ENCODE results near the gene MEGF11. TPM values are rescaled to one million over a fixed set of nuclear protein-coding genes. Genes with fewer than 3 reads are reported as not detected.
A peak's percentile ranks its signal among the peaks of the same experiment; 100 is the strongest.
"Not testable (repeated sequence)": the region's sequence is repeated elsewhere in the genome, so short reads cannot be mapped to it uniquely, and the experiment has no call there.

Gene MEGF11
- total RNA-seq, 4 donors from 2014 or later: 0.76 TPM; not detected in 3

GRCh38 chr15:65869126-65869953 is 384.2 kb downstream of the MEGF11 start, which contains the start of gene RAB11A:
TSS of gene RAB11A (plus strand) at chr15:65869491. CDS start at chr15:65869586, 95 bp downstream.
- no peaks in the 10 kb centered on the region for H3K27me3 ChIP-seq
- peak within 1 kb of the TSS; percentile 97 to 98 for H3K27ac ChIP-seq
- H3K4me3 ChIP-seq: peak within 1 kb of the TSS; percentile 85 to 95
- TF ChIP-seq POLR2A (IDR thresholded peaks at IDR 0.05) (peak; percentile 79 to 93), CTCF (IDR thresholded peaks at IDR 0.05) (peak; percentile 37 to 48 (median 41))
- no peaks in the 10 kb centered on the region for H3K36me3 ChIP-seq
- intact Hi-C loops (cut with DNase I; ENCODE audit: low total_unique reads): no loop called here
- no peaks in the 10 kb centered on the region for H3K9me3 ChIP-seq
- peaks cover 0 to 4% of the 10 kb centered on the region in 2 donors for H3K4me1 ChIP-seq
- peak; percentile 95 to 96 for DNase-seq

DNA sequence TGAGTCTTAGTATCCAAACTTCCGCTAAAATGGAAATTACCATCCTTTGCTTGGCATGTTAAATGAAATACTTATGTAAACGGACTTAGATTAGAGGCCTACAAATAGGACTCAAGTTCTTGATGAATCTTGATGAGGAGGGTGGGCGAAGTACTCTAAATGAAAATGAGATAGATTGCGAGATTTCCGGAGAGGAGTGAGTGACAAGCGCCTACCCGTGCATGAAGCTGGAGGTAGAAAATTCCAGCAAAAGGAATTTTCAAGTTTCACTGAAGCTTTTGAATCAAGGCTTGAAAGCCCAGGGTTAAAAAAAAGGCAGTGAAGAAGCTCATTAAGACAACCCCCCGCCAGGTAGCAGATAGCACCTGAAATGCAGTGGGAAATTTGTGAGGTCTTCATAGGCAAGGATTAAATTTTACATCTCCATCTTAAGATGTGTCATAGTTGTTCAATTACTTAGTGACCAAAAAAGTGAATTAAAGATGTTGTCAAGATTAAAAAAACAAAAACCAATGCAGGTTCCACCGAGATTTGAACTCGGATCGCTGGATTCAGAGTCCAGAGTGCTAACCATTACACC is 384.9 kb downstream of the MEGF11 start:
- intact Hi-C loops (cut with DNase I; ENCODE audit: low total_unique reads): no loop called here
- TF ChIP-seq POLR2A (IDR thresholded peaks at IDR 0.05): no peak
- TF ChIP-seq CTCF (IDR thresholded peaks at IDR 0.05): no peak
- peak overlapping the region; percentile 97 to 98 for H3K27ac ChIP-seq
- no peaks in the 10 kb centered on the region for H3K36me3 ChIP-seq
- H3K27me3 ChIP-seq: no peaks in the 10 kb centered on the region
- H3K4me1 ChIP-seq: peaks cover 0 to 4% of the 10 kb centered on the region in 2 donors
- no peaks in the 10 kb centered on the region for H3K9me3 ChIP-seq
- DNase-seq: no peak
- H3K4me3 ChIP-seq: peak overlapping the region; percentile 85 to 95

- intact Hi-C loops (cut with DNase I; ENCODE audit: low total_unique reads); DNase-seq; H3K4me1 ChIP-seq; H3K9me3 ChIP-seq; H3K4me3 ChIP-seq; H3K27me3 ChIP-seq; H3K27ac ChIP-seq; H3K36me3 ChIP-seq: not testable (repeated sequence)
Measured at GRCh38 chr15:65867933-65868332, 385.6 kb downstream of the MEGF11 start.

DNA sequence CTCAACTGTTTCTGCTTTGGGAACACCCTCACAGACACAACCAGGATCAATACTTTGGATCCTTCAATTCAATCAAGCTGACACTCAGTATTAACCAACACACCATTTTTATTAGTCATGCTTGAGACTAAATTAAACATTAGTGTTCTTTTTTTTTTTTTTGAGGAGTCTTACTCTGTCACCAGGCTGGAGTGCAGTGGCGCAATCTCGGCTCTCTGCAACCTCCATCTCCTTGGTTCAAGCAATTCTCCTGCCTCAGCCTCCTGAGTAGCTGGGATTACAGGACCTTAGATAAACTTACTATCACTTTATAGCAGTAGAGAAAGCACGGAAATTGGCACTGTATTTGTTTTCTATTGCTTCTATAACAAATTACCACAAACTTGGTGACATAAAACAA is 386.3 kb downstream of the MEGF11 start:
- H3K27me3 ChIP-seq: no peaks in the 10 kb centered on the region

DNA sequence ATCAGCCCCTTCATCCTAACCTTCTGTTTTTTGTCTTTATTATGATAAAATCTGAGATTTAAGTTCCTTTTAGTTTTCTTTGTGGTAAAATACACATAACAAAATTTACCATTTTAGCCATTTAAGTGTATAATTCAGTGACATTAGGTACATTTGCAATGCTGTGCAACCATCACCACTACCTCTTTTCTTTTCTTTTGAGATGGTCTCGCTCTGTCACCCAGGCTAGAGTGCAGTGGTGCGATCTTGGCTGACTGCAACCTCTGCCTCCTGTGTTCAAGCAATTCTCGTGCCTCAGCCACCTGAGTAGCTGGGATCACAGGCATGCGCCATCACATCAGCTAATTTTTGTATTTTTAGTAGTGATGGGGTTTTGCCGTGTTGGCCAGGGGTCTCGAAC is 390.4 kb downstream of the MEGF11 start:
- Histone ChIP-seq H3K4me1 (no peaks in the 10 kb centered on the region), H3K27ac (no peak overlapping the region), H3K36me3 (no peaks in the 10 kb centered on the region), H3K4me3 (no peak overlapping the region), H3K27me3 (no peaks in the 10 kb centered on the region), H3K9me3 (no peaks in the 10 kb centered on the region)
- intact Hi-C loops (cut with DNase I; ENCODE audit: low total_unique reads): no loop called here
- no peak for DNase-seq
- no peak for TF ChIP-seq POLR2A (IDR thresholded peaks at IDR 0.05)

More for the DNA sequence above, 386.3 kb downstream of the MEGF11 start:
- Histone ChIP-seq H3K4me3 (no peak overlapping the region), H3K4me1 (peaks cover 0 to 4% of the 10 kb centered on the region in 2 donors), H3K9me3 (no peaks in the 10 kb centered on the region), H3K27ac (no peak overlapping the region), H3K36me3 (no peaks in the 10 kb centered on the region)
- DNase-seq: no peak
- intact Hi-C loops (cut with DNase I; ENCODE audit: low total_unique reads): no loop called here
- no peak for TF ChIP-seq CTCF (IDR thresholded peaks at IDR 0.05)
- no peak for TF ChIP-seq POLR2A (IDR thresholded peaks at IDR 0.05)

- H3K4me1 ChIP-seq: no peaks in the 10 kb centered on the region
- H3K36me3 ChIP-seq: no peaks in the 10 kb centered on the region
- no peaks in the 10 kb centered on the region for H3K27me3 ChIP-seq
- no peak for DNase-seq
- H3K27ac ChIP-seq: no peak overlapping the region
- no peak overlapping the region for H3K4me3 ChIP-seq
- no peaks in the 10 kb centered on the region for H3K9me3 ChIP-seq
- intact Hi-C loops (cut with DNase I; ENCODE audit: low total_unique reads): no loop called here
- TF ChIP-seq CTCF (IDR thresholded peaks at IDR 0.05): no peak
- TF ChIP-seq POLR2A (IDR thresholded peaks at IDR 0.05): no peak
Measured at GRCh38 chr15:65862682-65863081, 390.9 kb downstream of the MEGF11 start.

Data from uterus (tissue), 4 donors.